ENCODE results near the gene ALKBH3.

- TF ChIP-seq CTCF (IDR thresholded peaks at IDR 0.05) (no peak), POLR2A (IDR thresholded peaks at IDR 0.05; ENCODE audit: low read length) (no peak), RNF2 (IDR thresholded peaks at IDR 0.05; ENCODE audit: borderline replicate concordance, low read depth) (no peak), POLR2AphosphoS2 (conservative IDR thresholded peaks at IDR 0.05; ENCODE audit: low read length) (no peak), HDAC2 (IDR thresholded peaks at IDR 0.05) (no peak), SREBF2 (IDR thresholded peaks at IDR 0.05) (no peak), SMC3 (IDR thresholded peaks at IDR 0.05) (no peak), USF2 (IDR thresholded peaks at IDR 0.05) (no peak)
These were observed 25.2 kb downstream of the ALKBH3 start for GRCh38 chr11:43905813-43906241.

All from A549 (cell line).